GM19328 (cell line): ENCODE measurements around the gene CPE.
"Not testable (repeated sequence)": the region's sequence is repeated elsewhere in the genome, so short reads cannot be mapped to it uniquely, and the experiment has no call there.

Experiments
- ATAC-seq: cut with Tn5 transposase; IDR thresholded peaks from one replicate; pipeline ENCODE4 v1.9.1; 2021; ENCODE audit warnings: mild to moderate bottlenecking, moderate library complexity; ENCODE audit not compliant: unreplicated experiment

CPE gene

DNA sequence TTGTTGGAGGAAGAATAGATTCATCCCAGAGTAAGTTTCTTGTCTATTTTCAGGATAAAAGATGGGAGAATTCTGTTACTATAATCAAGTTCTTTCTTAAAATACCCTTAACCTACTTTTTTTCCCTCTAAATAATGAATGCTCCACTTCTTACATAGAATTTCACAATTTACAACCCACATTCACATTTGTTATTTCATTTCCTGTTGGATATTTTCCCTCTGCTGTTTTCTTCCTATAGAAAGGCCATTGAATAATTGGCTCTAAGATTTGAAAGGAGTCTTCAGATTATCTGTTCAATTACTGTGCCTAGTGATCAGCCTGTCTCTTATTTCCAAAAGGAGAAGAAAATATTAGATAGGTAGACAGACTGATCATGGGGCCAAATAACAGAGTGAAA, 79.7 kb downstream of the CPE start:
- no peak for ATAC-seq

DNA sequence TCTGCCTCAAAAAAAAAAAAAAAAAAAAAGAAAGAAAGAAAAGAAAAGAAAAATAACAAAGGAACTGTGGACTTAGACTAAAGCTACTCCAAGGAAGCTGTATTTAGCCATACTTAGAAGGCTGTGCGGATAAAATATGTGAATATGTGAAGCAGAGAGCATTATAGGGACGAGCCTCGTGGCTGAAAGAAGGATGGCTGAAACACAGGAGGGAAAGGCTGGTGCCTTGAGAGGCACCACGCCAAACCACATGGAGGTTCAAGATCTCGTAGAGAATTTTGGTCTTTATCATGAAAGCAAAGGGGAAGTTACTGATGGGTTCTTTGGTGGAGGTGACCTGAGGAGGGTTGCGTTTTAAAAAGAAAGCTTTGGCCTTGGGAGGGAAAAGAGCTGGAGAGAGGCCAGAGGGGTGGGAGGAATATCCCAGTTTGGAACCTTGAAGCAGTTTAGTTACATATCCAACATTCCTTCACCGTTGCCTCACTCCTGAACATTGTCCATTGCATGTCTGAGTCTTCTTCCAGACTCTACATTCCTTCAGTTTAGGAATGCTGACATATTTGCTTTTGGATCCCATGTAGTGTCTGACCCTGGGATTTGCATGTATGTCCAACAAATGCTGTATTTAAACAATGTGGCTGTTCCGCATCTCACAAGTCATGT, 82.5 kb downstream of the CPE start:
- no peak for ATAC-seq

DNA sequence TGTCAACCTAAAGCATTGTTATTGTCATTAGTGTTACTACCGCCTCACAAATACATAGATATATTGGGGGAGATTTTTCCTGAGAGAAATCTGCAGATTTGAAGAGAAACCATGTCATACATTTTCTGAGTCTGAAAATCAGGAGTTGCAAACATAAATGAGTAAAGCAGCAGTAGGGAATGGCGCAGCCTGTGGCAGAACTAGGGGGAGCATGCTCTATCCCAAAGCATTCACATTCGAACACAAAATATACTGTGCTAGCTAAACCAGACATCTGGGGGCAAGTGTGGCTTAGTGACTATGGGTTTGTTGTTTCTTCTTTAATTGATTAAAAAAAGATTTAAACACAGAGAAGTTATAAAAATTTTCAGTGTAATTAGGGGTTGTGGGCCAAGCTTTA, 83.2 kb downstream of the CPE start:
- ATAC-seq = no peak

DNA sequence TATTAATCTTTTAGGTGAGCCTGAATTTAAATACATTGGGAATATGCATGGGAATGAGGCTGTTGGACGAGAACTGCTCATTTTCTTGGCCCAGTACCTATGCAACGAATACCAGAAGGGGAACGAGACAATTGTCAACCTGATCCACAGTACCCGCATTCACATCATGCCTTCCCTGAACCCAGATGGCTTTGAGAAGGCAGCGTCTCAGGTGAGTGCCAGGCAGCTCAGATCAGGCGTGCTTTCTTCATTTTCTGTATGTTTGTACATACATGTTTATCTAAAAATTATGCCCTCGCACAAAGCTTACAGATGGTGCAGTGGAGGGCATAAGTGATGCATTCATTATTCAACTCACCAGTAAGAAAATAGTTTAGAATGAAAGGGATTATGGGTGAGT, 85.6 kb downstream of the CPE start:
- ATAC-seq = no peak

DNA sequence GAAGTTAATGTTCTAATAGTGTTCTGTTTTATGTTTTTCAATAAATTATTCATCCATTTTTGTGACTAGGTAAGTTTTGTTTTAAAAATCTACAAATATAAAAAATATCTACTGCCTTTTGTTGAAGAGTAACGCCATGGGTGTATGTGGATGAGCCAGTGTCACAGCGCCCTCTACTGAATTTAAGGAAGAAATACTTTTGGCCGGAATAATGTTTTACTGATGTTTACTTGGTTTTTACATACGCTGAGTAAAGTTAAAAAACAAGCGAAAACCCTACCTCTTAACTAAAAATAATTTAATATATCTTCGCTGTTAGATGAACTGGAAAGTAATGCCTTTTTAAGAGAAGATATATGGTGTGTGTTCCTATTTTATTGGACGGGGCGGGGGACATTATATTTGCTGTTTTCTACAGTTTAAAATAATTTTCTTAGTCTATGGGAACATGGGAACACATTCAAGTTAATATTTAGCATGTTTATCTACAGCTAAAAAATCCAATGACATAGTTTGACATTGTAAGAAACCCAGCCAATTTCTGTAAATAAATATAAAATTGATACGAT, 86.1 kb downstream of the CPE start:
- no peak for ATAC-seq

DNA sequence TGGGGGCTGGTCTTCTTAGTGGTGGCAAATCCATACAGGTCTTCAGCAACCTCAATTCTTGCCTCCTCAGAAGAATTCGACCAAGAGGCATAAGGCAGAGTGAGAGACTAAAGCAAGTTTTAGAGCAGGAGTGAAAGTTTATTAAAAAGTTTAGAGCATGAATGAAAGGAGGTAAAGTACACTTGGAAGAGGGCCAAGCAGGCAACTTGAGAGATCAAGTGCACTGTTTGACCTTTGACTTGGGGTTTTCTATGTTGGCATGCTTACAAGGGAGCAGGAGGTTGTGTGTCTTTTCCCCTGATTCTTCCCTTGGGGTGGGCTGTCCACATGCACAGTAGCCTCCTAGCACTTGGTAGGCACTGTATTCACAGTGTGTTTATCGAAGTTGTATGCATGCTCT, 91.2 kb downstream of the CPE start:
- no peak for ATAC-seq

DNA sequence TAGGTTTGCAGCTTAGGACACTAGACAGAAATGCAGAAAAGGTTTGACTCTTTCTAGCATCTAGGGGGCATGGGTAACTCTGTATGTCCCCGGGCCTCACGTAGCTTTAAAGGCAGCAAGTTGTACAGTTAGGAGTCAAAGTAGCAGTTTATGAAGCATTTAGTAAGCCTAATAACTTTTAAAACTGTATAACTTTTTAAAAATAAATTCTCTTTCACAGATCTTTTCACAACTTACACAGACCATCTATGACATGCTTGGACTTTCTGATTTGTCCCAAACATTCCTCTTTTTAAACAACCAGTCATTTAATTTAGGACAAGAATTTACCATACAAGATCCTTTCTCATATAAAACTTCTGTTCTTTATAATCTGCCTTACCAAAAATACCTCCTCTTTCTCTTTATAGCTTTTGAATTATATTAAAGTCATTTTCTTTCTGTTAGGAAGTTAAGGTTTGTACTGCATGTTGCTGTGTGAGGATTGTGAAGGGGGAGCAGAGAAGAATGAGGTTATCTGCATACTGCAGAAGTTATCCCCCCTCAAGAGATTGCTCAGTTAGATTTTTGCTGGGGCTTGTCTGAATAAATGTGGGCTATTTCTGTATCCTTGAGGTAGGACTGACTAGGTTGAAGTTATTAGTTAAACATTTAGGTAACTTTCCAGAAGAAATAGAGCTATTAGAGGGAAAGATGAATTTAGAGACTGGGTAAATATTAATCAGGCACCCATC, 94.3 kb downstream of the CPE start:
- ATAC-seq = no peak

DNA sequence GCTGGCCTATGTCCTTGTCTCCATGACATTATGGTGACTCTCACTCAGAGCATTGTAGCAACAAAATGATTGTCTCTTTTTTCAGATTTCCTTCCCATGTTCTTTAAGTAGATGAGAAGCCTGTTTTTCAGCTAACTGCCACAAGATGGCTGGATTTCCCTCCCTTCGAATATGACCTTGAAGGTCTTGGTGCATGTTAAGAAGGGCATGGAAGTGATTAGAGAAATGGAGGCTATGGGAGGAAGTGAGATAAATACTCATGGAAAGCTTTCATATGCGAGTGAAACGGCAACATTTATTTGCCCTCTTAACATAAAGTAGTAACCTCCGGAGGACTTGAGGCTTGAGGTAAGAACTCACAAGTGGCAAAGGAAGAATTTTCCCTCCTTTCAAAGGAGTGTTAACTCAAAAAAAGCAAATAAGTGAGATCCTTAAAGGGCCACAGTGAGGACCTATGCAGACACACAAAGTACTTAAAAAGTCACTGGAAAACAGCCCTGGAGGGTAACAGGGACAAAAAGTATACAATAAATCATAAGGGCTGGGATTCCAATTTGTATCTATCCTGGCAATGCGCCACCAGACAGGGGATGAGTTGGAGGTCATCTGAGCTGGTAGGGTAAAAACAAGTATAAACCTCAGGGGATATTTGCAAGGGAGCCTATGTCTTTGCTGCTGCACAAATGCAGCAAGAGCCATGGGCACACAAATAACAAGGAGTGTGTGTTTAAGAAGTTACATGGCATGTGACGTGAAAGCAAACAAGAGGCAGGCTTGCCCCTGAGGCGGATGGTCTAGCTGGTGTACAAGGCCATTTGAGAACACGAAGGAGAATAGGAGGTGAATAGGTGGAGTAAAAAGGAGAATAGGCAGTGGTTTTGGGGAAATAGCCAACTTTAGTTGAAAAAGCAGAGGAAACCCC, 96.2 kb downstream of the CPE start:
- ATAC-seq = no peak

DNA sequence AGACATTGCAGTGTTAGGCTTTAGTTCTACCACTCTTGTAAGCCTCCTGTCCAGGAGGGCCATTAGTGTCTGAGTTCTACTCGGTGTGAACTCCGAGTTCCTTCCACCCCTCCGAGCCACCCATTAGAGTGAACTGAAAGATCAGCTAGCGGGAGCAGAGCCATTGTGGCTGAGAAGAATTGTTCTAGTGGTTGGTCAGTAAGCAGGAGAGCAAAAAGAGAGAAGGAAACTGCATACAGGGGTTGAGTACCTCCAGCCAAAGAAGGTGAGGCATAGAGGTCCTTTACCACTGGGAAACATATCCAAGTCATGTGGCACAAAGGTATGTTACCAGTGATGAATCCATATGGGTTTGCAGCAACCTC, 96.9 kb downstream of the CPE start:
- no peak for ATAC-seq

DNA sequence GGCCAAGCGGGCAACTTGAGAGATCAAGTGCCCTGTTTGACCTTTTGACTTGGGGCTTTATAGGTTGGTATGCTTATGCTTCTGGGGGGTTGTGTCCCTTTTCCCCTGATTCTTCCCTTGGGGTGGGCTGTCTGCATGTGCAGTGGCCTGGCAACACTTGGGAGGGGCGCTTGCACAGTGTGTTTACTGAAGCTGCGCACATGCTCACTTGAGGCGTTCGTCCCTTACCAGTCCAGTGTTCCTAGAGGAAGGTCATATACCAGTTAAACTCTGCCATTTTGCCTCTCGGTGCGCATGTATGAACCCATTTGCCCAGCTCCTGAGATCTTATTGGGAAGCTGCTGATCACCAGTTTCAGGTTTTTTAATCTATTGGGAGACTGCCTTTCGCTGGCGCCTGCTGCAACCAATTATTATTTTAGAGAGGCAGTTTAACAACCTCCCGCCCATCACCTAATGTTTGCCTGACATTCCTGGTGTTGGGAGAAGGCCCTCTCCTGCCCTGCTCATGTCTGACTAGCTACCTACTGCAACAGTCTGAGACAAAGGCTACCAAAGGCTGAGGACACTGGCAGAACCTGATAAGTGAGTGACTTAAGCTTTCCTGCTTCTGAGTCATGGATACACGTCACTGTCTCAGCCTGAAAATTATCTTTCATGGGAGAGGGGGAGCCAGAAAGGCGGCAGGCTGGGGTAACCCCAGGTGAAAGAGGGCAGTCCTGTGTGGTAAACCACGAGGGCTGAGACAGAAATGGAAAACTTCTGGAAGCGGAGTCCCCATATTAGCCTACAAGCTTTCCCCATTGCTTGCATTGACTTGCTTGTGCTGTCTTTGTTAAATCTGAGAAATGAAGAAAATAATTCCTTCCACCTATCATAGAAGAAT, 97.6 kb downstream of the CPE start:
- ATAC-seq = no peak

DNA sequence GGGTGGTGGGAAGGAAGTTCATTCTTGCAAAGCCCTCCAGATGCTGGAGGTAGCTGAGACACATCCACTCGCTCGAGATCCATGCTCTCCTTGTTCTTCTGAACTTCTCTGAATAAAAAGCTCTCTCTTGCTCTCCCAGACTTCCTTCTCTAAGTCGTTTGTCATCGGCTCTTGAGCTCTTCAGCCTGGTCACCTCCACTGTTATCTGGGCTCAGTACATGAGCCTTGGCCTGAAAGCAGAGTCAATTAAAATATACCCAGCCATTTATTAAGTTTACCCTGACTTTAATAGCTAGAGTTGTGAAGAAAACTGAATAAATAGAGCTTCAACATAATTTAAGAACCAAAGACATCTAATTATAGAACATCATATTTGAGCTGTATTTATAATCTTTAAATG, 99.0 kb downstream of the CPE start:
- no peak for ATAC-seq

DNA sequence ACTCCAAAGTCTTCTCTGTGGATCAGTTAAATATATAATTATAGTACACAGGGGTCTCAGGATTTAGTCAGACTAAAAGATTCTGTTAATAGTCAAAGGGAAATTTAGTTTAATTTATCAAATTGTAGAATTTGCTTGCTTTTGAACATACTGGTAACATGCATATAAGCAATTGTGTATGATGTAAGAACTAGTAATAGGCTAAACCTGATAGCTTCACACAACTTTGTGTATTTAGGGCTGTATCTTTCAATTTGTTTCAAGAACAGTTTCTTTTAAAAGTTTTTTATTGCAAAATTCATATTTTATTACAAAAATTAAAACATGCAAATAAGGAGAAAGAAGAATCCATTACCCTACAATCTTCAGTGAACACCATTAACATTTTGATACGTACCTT, 99.5 kb downstream of the CPE start:
- no peak for ATAC-seq

DNA sequence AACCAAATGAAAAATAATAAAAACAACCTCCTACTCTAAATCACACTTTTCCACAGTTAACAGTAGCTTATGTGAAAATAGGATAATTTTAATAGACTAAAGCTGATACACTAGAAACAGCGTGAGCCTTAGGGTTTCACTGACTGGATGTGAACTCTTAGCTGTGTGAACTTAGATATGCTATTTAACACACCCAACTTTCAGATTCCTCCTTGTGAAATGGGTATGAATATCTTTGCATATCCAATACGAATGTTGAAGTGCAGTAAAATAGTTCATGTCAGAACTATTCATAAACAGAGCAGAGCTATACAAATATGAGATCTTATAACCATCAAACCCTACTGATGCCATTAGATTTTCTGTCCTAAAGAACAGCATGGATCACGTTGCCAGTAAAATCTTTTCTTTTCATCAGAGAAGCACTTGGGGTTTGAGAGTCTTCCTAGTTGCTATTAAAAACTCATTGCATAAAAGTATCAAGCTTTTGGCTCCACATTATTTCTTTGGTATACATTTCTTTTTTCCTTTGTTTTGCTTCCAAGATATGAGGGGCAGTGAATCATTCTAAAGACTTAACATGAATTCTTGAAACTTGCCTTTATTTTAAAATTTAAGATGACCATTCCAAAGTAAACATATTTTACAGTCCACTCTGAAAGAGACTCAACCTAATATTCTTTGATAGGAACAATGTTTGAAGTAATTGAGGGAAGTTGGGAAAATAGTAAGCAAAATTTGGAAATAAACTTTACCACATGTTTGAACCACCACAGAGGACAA, 102.4 kb downstream of the CPE start:
- ATAC-seq = no peak

DNA sequence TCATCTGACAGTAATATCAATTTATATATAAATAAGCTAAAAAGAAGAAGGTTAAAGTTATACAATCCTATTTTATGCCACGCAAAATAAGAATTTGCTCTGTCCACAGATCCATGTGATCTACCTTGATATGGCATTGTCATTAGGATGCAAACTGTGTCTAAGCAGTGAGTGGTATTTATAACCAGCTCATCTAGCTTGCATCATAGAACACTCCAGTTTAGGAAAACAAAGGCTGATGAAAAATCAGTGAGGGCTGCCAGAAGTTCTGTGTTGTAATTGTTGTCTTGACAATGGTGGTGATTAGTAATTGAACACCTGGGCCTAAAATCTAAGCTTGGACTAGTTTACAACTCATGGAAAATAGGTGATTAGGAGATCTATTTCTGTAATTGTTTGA, 111.0 kb downstream of the CPE start:
- no peak for ATAC-seq

DNA sequence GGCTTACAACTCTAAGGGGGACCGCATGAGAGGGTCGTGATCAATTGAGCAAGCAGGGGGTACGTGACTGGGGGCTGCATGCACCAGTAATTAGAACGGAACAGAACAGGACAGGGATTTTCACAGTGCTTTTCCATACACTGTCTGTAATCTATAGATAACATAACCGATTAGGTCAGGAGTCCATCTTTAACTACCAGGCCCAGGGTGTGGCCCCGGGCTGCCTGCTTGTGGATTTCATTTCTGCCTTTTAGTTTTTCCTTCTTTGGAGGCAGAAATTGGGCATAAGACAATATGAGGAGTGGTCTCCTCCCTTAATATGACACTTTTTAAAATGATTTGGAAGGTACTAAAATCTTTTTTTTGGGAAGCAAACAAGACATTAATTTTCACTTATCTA, 113.8 kb downstream of the CPE start:
- not testable (repeated sequence) for ATAC-seq

DNA sequence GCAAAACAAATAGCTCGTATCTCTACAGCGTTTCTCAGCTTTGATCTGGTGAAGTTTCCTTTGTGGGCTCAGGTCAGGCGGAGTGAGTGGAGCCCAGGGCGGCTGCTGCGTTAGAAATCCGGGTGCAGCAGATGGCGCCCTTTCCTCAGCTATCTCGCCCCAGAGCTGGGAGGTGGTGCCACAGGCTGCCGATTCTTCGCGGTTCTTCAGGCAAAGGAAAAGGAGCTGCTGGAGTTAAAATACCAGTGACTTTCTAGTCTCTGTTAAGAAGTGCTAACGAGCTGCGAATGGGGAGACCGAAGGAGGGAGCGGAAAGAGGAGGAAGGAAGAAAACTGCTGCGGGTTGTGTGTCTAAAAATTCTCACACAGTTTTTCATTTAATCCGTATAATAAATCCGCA, 114.6 kb downstream of the CPE start:
- peak; percentile 90 for ATAC-seq

DNA sequence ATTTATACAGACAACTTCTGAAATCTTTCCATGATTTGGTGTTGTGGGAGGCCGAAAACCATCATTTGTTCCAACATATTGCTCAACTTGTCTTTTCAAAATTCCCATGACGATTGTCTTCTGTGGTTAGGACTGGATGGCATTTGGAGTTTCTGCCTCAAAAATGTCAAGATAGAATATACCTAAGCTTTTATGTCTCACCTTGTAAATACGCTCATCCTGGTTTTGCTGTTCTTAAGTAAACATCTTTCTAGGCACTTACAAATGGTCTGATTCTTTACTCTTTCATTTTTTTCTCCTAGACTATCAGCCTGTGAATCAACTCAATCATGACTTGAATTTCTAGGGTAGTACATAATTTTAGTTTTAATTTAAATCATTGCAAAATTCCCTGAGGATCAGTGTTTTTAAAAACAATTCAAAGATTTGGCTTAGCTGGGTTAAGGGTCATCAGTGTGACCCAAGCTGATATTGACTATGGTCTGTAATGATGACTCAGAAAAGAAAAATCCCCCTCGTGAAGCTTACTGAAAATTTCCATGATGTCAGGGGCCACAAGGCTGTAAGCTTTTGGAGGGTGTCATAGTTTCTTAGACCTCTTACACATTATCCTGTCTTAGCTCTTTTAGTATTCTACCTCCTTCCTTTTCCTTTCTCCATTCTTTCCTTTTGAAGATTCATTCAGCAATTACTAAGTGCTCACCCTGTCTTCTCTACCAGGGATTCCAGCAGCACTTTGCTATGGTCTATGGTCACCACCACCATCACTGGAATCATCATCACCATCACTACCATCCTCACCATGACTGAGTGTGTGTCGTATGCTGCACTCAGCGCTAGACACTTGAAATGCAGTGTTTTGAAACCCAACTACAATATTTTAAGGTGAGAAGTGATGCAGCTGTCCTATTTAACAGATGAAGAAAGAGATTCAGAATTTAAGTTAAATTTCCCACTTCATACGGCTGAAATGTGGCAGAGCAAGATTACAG, 124.4 kb downstream of the CPE start:
- no peak for ATAC-seq

DNA sequence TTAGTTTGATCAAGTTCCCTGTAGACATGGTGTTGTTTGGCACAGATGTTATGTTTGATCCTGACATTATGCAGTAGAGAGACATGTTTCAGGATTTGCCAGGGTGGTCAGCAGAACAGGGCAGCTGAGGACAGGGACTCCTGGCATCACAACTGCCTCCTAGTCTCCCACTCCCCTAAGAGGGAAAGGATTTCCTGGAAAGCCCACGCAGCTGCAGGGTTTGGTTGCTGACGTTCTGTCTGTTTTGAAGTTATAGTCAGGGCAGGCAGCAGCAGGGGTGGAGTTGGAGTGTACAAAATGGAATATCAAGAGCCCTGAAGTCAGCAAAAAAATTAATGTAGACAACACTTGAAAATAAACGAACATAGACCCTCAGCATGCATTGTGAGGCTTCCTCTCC, 125.4 kb downstream of the CPE start:
- ATAC-seq = no peak
